GM12878 (cell line): ENCODE data around the gene RALB. TPM values are rescaled to one million over a fixed set of nuclear protein-coding genes. Genes with fewer than 3 reads are reported as not detected.
A peak's percentile ranks its signal among the peaks of the same experiment; 100 is the strongest.

Source experiments
- ATAC-seq: fragments of 200-7000 bp; cut with Tn5 transposase; 3 replicates; pipeline ENCODE4 v1.9.1; 2020; ENCODE audit warnings: mild to moderate bottlenecking, moderate library complexity
- BruUV-seq: library from RNA; stranded (reverse); fragments of 400-500 nt; replicated peaks from 2 replicates; lab custom pipeline; 2021; lab: Mats Ljungman, UMichigan
- CTCF ChIA-PET: fragments of 300-600 bp; sonication (Branson Sonifier 250); formaldehyde crosslinking; extraction: SDS; loops from one replicate; lab custom pipeline; 2021; ENCODE audit warnings: inconsistent platforms; lab: Yijun Ruan, JAX
- POLR2A ChIA-PET: fragments of 350-600 bp; formaldehyde crosslinking; extraction: SDS; loops from one replicate; lab custom pipeline; 2021; ENCODE audit warnings: inconsistent platforms; lab: Charles Lee
- RAD21 ChIA-PET: fragments of 300-600 bp; sonication (Branson Sonifier 250); formaldehyde crosslinking; loops from one replicate; lab custom pipeline; 2023; ENCODE audit warnings: antibody characterized with exemption; ENCODE audit not compliant: unreplicated experiment; lab: Charles Lee
- SMC1A ChIA-PET: fragments of 300-600 bp; sonication (Branson Sonifier 250); formaldehyde crosslinking; loops from one replicate; lab custom pipeline; 2023; ENCODE audit not compliant: unreplicated experiment, uncharacterized antibody; lab: Charles Lee
- DNase-seq: peaks from one replicate; pipeline ENCODE4 v3.0.0-alpha.2; 2011; ENCODE audit warnings: low read depth, low spot score
- FAIRE-seq: peaks from 3 replicates; lab custom pipeline; 2011; peaks lifted over from hg19 to GRCh38; lab: Jason Lieb, UNC
- H2AFZ ChIP-seq: 2 replicates; pipeline ENCODE4 v1.6.0; 2011; ENCODE audit warnings: low read depth, low read length, control low read depth; ENCODE audit not compliant: control insufficient read depth
- H3K27ac ChIP-seq: 2 replicates; pipeline ENCODE4 v1.5.1; 2011; ENCODE audit warnings: control low read depth; ENCODE audit not compliant: control insufficient read depth, insufficient read depth
- H3K27me3 ChIP-seq, 2 experiments: replicated peaks in 1 of 2; 2 replicates each; pipeline versions ENCODE4 v1.6.0 to v1.6.1; 2011; ENCODE audit warnings: low read length in 1 of 2; ENCODE audit not compliant: control insufficient read depth in 2 of 2, insufficient read depth in 2 of 2
- H3K36me3 ChIP-seq, 2 experiments: 2 replicates each; pipeline ENCODE4 v1.5.1; 2011; ENCODE audit warnings: low read length in 1 of 2; ENCODE audit not compliant: control insufficient read depth in 2 of 2, insufficient read depth in 2 of 2
- H3K4me1 ChIP-seq: 2 replicates; pipeline ENCODE4 v1.6.1; 2011; ENCODE audit warnings: mild to moderate bottlenecking, low read length, moderate library complexity, mixed read lengths; ENCODE audit not compliant: control insufficient read depth, insufficient read depth
- H3K4me2 ChIP-seq: 2 replicates; pipeline ENCODE4 v1.6.0; 2011; ENCODE audit warnings: control low read depth; ENCODE audit not compliant: control insufficient read depth, insufficient read depth
- H3K4me3 ChIP-seq: fragments of 200-600 bp; sonication (generic); 2 replicates; pipeline ENCODE4 v1.5.1; 2016
- H3K79me2 ChIP-seq: 2 replicates; pipeline ENCODE4 v1.6.0; 2011; ENCODE audit warnings: low read length; ENCODE audit not compliant: control insufficient read depth, insufficient read depth
- H3K9ac ChIP-seq: 2 replicates; pipeline ENCODE4 v1.8.0; 2011; ENCODE audit warnings: low read length, control low read depth, mixed read lengths; ENCODE audit not compliant: control insufficient read depth, insufficient read depth
- H3K9me3 ChIP-seq: replicated peaks from 3 replicates; pipeline ENCODE4 v1.5.1; 2011; ENCODE audit warnings: mild to moderate bottlenecking, low read length; ENCODE audit not compliant: control insufficient read depth, insufficient read depth
- H4K20me1 ChIP-seq: 2 replicates; pipeline ENCODE4 v1.6.0; 2011; ENCODE audit not compliant: control insufficient read depth, insufficient read depth
- BCL11A ChIP-seq: IDR thresholded peaks from 2 replicates; pipeline ENCODE4 v1.6.1; 2011; ENCODE audit warnings: low read depth, low read length
- CEBPB ChIP-seq, 2 experiments: fragments of 150-350 bp in 1 of 2; IDR thresholded peaks; 2 replicates each; pipeline ENCODE4 v1.6.1; 2012 to 2014; ENCODE audit warnings: low read depth in 2 of 2, low read length in 2 of 2, borderline replicate concordance in 1 of 2, inconsistent platforms in 1 of 2
- CREM ChIP-seq: IDR thresholded peaks from 2 replicates; pipeline ENCODE4 v1.6.1; 2014; ENCODE audit warnings: antibody characterized with exemption, low read depth
- EED ChIP-seq: sonication (generic); IDR thresholded peaks from 2 replicates; pipeline ENCODE4 v1.6.1; 2016; ENCODE audit warnings: antibody characterized with exemption, low read depth
- ELK1 ChIP-seq: IDR thresholded peaks from 2 replicates; pipeline ENCODE4 v1.6.1; 2012; ENCODE audit warnings: low read depth, low read length, improper control_type of control experiment
- EP300 ChIP-seq, 2 experiments: fragments of 150-350 bp in 1 of 2; IDR thresholded peaks; 2 replicates each; pipeline ENCODE4 v1.6.1; 2011 to 2012; ENCODE audit warnings: low read depth in 2 of 2, low read length in 2 of 2, borderline replicate concordance in 1 of 2, improper control_type of control experiment in 1 of 2, inconsistent platforms in 1 of 2; ENCODE audit not compliant: control insufficient read depth in 1 of 2
- IRF4 ChIP-seq: IDR thresholded peaks from 2 replicates; pipeline ENCODE4 v1.6.1; 2011; ENCODE audit warnings: low read depth, low read length
- IRF5 ChIP-seq: fragments of 450-650 bp; IDR thresholded peaks from 2 replicates; pipeline ENCODE4 v1.6.1; 2017; ENCODE audit warnings: borderline replicate concordance
- KAT2A ChIP-seq: conservative IDR thresholded peaks from 2 replicates; pipeline ENCODE4 v1.6.1; 2011; ENCODE audit warnings: low read depth, low read length; ENCODE audit not compliant: control insufficient read depth
- LARP7 ChIP-seq: fragments of 450-650 bp; IDR thresholded peaks from 2 replicates; pipeline ENCODE4 v1.6.1; 2017; ENCODE audit warnings: mild to moderate bottlenecking
- MEF2A ChIP-seq: IDR thresholded peaks from 2 replicates; pipeline ENCODE4 v1.6.1; 2011; ENCODE audit warnings: low read depth, mild to moderate bottlenecking, low read length, moderate library complexity; ENCODE audit not compliant: insufficient read depth
- NKRF ChIP-seq: fragments of 450-650 bp; conservative IDR thresholded peaks from 2 replicates; pipeline ENCODE4 v1.6.1; 2017; ENCODE audit warnings: mild to moderate bottlenecking, moderate library complexity
- POLR2AphosphoS2 ChIP-seq: IDR thresholded peaks from 2 replicates; pipeline ENCODE4 v1.6.1; 2011; ENCODE audit warnings: low read depth, mild to moderate bottlenecking, low read length, improper control_type of control experiment, moderate library complexity
- RUNX3 ChIP-seq: IDR thresholded peaks from 2 replicates; pipeline ENCODE4 v1.6.1; 2012; ENCODE audit warnings: low read length, inconsistent platforms
- SMARCA5 ChIP-seq: fragments of 450-650 bp; IDR thresholded peaks from 2 replicates; pipeline ENCODE4 v1.6.1; 2017; ENCODE audit warnings: mild to moderate bottlenecking
- TCF12 ChIP-seq: IDR thresholded peaks from 2 replicates; pipeline ENCODE4 v1.6.1; 2011; ENCODE audit warnings: low read depth, mild to moderate bottlenecking, low read length
- WGBS: methylation state at CpG from one replicate; pipeline ENCODE4 v1.1.6; 2016; ENCODE audit warnings: low lambda C conversion rate; ENCODE audit not compliant: insufficient replicate concordance, insufficient coverage; ENCODE audit errors: missing lambda C conversion rate; 5-methylcytosine and 5-hydroxymethylcytosine counted together
- in situ Hi-C: fragments of 300-500 bp; cut with MboI; formaldehyde crosslinking; loops from 9 replicates; pipeline ENCODE4 v1.14.3; 2018; ENCODE audit warnings: mixed read lengths
- intact Hi-C: fragments of 100-400 bp; cut with micrococcal nuclease; formaldehyde crosslinking; loops from one replicate; pipeline ENCODE4 v1.14.2; 2022; ENCODE audit not compliant: unreplicated experiment
- polyA plus RNA-seq, 11 experiments: library from polyadenylated mRNA; depleted of rRNA in 4 of 11; unstranded in 6 of 11; stranded (reverse) in 5 of 11; fragments of >200 nt; fragmentation: Nextera tagmentation in 4 of 11; fragmentation: Illumina TruSeq in 1 of 11; extraction: Ambion mirVana in 4 of 11; extraction: Trizol in 1 of 11; gene quantifications; 1 replicate in 1 of 11; 2 replicates in 10 of 11; pipeline versions ENCODE4 v1.2.1 to v1.2.3, GENCODE V29; 2011 to 2016; ENCODE audit warnings: inconsistent platforms in 2 of 11, missing spikeins in 2 of 11, low read depth in 1 of 11
- total RNA-seq, 4 experiments: library from RNA; depleted of rRNA in 3 of 4; stranded (reverse); fragments of >200 nt in 3 of 4; fragmentation: Illumina TruSeq in 1 of 4; extraction: Trizol in 1 of 4; gene quantifications; 2 replicates each; pipeline versions ENCODE4 v1.2.1 to v1.2.3, GENCODE V29; 2013 to 2021

Gene RALB
- total and polyA plus RNA-seq, 10 of the 15 experiments (the other 5 are each of a cell fraction or from before 2014, with no cell fraction given), result 8.3 to 54.0 (median 24.2) TPM

- SMC1A ChIA-PET, result interaction anchor here (0.7 to 4.0 kb wide), 10 partner anchors 12 to 78 kb away, joined by 3 to 35 read pairs (median 5); no protein-coding TSS in a partner anchor
- H3K27me3 ChIP-seq, result no peaks in the 10 kb centered on the region
- intact Hi-C loops, result loop anchor here (2.0 kb wide), 3 partner anchors 22 to 60 kb away; no protein-coding TSS in a partner anchor
- H3K9me3 ChIP-seq, result peaks cover 3% of the 10 kb centered on the region; the same call in 1 of the 3 replicates
- in situ Hi-C loops, result no loop called here
- DNase-seq (no peak), ATAC-seq (peak; percentile 16), FAIRE-seq (no peak)
- peak overlapping the region; percentile 71 for H3K9ac ChIP-seq
- RAD21 ChIA-PET, result interaction anchor here (0.9 to 3.7 kb wide), 12 partner anchors 12 to 494 kb away, joined by 3 to 53 read pairs (median 4); partner anchors contain the start of genes PTPN4 and TMEM185B
- peak overlapping the region; percentile 51 for H3K27ac ChIP-seq
- peaks cover 40% of the 10 kb centered on the region for H3K79me2 ChIP-seq
- BruUV-seq, result no TSS peak
- POLR2A ChIA-PET, result interaction anchor here (1.0 to 2.6 kb wide), 9 partner anchors 10 to 54 kb away, joined by 3 to 22 read pairs (median 4); partner anchors contain the start of gene TMEM185B
- no peaks in the 10 kb centered on the region for H4K20me1 ChIP-seq
- WGBS, result 0% methylated on average over 35 of the region's 60 CpGs
- H2AFZ ChIP-seq, result peak overlapping the region; percentile 42
- no peaks in the 10 kb centered on the region for H3K36me3 ChIP-seq
- peak overlapping the region; percentile 91 for H3K4me3 ChIP-seq
- H3K4me2 ChIP-seq, result peak overlapping the region; percentile 77
- H3K4me1 ChIP-seq, result peaks cover 3% of the 10 kb centered on the region; the same call in 1 of the 2 replicates
- CTCF ChIA-PET, result interaction anchor here (0.8 to 5.0 kb wide), 10 partner anchors 11 to 492 kb away, joined by 3 to 33 read pairs (median 4); no protein-coding TSS in a partner anchor
- peak; percentile 76 for TF ChIP-seq LARP7
- no peak for TF ChIP-seq MEF2A
- peak; percentile 91 for TF ChIP-seq SMARCA5
- no peak for TF ChIP-seq BCL11A
- TF ChIP-seq CEBPB (IDR thresholded peaks at IDR 0.05; ENCODE audit: borderline replicate concordance in 1 of 2, low read depth in 2 of 2, low read length in 2 of 2), result no peak
- TF ChIP-seq EED, result peak; percentile 74
- no peak for TF ChIP-seq KAT2A
- TF ChIP-seq RUNX3, result peak; percentile 31; the same call in 1 of the 2 replicates
- no peak for TF ChIP-seq IRF4
- TF ChIP-seq NKRF, result peak; percentile 88
- no peak for TF ChIP-seq CREM
- TF ChIP-seq IRF5, result no peak
- no peak for TF ChIP-seq ELK1
- no peak for TF ChIP-seq EP300 (IDR thresholded peaks at IDR 0.05; ENCODE audit: borderline replicate concordance in 1 of 2, control insufficient read depth in 1 of 2, low read depth in 2 of 2, low read length in 2 of 2)
- no peak for TF ChIP-seq POLR2AphosphoS2
- no peak for TF ChIP-seq TCF12
Measured at GRCh38 chr2:120253021-120253882, 600 bp downstream of the RALB start.
